Measurements from ENCODE around the gene NTRK2. TPM values are rescaled to one million over a fixed set of nuclear protein-coding genes. Genes with fewer than 3 reads are reported as not detected.

Gene NTRK2
- total RNA-seq, 2 experiments from 2014 or later: 0.02 TPM; not detected in 1

- H3K4me1 Mint-ChIP-seq: no peaks in the 10 kb centered on the region
- H3K9me3 Mint-ChIP-seq: no peaks in the 10 kb centered on the region
- no peaks in the 10 kb centered on the region for H3K36me3 Mint-ChIP-seq
- DNase-seq: no peak
- H3K27ac Mint-ChIP-seq: no peak overlapping the region
- no peak overlapping the region for H3K4me3 Mint-ChIP-seq
- H3K27me3 Mint-ChIP-seq: no peaks in the 10 kb centered on the region
Measured at GRCh38 chr9:84738353-84738752, 68.8 kb downstream of the NTRK2 start.

DNA sequence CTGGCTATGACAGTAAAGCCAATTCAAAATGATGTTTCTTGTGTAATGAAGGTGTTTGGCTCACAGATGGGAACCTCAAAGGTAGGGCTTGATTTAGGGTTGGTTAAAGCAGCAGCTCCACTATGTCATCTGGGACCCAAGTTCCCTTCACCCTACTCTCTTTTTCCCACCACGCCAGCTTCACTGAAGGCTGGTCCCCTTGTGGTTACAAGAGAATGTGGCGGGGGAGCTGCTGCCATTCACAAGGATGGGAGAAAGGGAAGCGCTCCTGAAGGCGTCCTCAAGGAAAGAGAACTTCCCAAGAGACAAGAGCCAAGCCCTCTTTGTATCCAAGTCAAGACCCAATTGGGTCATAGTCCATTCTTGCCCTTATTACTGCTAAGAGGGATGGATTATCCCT, 72.7 kb downstream of the NTRK2 start:
- Mint-ChIP-seq H3K27me3 (no peaks in the 10 kb centered on the region), H3K9me3 (no peaks in the 10 kb centered on the region), H3K4me1 (no peaks in the 10 kb centered on the region), H3K36me3 (no peaks in the 10 kb centered on the region), H3K4me3 (no peak overlapping the region), H3K27ac (no peak overlapping the region)
- no peak for DNase-seq

DNA sequence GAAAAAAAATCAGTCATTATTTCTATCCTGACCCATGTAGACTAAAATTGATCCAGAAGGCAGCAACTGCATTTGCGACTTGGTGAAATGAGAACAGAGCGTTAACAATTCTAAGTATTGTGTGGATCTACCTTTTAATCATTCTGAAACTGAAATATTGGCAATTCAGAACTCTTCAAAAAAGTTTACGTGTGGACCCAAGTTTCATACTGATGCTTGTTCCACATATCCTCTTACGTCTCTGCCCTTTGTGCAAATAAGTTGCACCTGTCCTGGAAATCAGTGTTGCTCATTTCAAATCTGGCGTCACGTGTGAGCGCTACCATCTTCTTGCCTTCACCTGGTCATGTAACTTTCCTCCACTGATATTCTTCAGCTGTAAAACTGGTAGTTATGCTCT, 74.7 kb downstream of the NTRK2 start:
- Mint-ChIP-seq H3K27me3 (peaks cover 5% of the 10 kb centered on the region), H3K9me3 (no peaks in the 10 kb centered on the region), H3K4me1 (no peaks in the 10 kb centered on the region), H3K36me3 (no peaks in the 10 kb centered on the region), H3K4me3 (no peak overlapping the region), H3K27ac (no peak overlapping the region)
- no peak for DNase-seq

- Mint-ChIP-seq H3K4me3 (no peak overlapping the region), H3K9me3 (no peaks in the 10 kb centered on the region), H3K36me3 (no peaks in the 10 kb centered on the region), H3K27me3 (peaks cover 5% of the 10 kb centered on the region), H3K27ac (no peak overlapping the region), H3K4me1 (no peaks in the 10 kb centered on the region)
- DNase-seq: no peak
Measured at GRCh38 chr9:84744726-84745125, 75.2 kb downstream of the NTRK2 start.

- Mint-ChIP-seq H3K4me3 (no peak overlapping the region), H3K27ac (no peak overlapping the region), H3K9me3 (no peaks in the 10 kb centered on the region), H3K4me1 (no peaks in the 10 kb centered on the region), H3K36me3 (no peaks in the 10 kb centered on the region), H3K27me3 (peaks cover 9% of the 10 kb centered on the region)
- no peak for DNase-seq
Measured at GRCh38 chr9:84748112-84748511, 78.6 kb downstream of the NTRK2 start.

GRCh38 chr9:84750152-84750865, 80.8 kb downstream of the NTRK2 start:
- Mint-ChIP-seq H3K27ac (no peak overlapping the region), H3K9me3 (no peaks in the 10 kb centered on the region), H3K27me3 (peaks cover 14% of the 10 kb centered on the region), H3K36me3 (no peaks in the 10 kb centered on the region), H3K4me1 (no peaks in the 10 kb centered on the region), H3K4me3 (no peak overlapping the region)
- DNase-seq: no peak

DNA sequence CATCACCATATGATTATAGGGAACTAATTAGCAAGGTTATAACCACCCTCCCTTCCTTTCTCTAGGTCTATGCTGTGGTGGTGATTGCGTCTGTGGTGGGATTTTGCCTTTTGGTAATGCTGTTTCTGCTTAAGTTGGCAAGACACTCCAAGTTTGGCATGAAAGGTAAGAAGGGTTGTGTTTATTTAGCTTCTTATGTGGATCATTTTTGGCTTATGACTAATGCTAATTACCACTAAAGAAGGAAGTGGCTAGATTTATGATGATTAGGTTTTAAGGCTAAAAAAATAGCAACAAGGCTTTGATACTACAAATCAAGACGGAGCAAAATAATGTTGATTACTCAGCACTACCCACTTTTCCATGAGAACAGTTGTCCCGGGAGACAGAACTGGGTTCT, 82.4 kb downstream of the NTRK2 start:
- no peaks in the 10 kb centered on the region for H3K4me1 Mint-ChIP-seq
- H3K36me3 Mint-ChIP-seq: no peaks in the 10 kb centered on the region
- H3K9me3 Mint-ChIP-seq: no peaks in the 10 kb centered on the region
- no peak overlapping the region for H3K4me3 Mint-ChIP-seq
- no peak for DNase-seq
- H3K27ac Mint-ChIP-seq: no peak overlapping the region
- H3K27me3 Mint-ChIP-seq: peaks cover 18% of the 10 kb centered on the region

GRCh38 chr9:84754461-84754860, 84.9 kb downstream of the NTRK2 start:
- DNase-seq: no peak
- Mint-ChIP-seq H3K9me3 (no peaks in the 10 kb centered on the region), H3K4me3 (no peak overlapping the region), H3K4me1 (peaks cover 4% of the 10 kb centered on the region), H3K36me3 (no peaks in the 10 kb centered on the region), H3K27me3 (peaks cover 18% of the 10 kb centered on the region), H3K27ac (no peak overlapping the region)

DNA sequence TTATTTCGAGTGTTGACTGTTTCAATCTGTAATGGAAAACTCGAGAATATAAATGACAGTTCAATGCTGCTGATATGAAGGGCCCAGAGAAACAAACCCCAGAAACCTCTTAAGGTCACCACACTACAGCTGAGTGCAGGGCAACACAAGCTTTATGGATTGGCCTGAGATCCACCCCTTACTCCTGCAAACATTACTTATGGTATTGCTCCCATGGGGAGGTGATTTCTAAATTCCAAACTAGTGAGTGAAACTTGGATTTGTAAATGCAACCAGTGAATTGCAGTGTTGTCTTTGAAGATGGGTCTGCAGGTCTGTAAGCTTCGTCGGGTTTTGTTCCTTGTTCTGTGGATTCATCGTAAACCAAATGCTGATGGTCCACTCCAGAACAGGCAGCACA, 85.4 kb downstream of the NTRK2 start:
- no peak for DNase-seq
- Mint-ChIP-seq H3K36me3 (no peaks in the 10 kb centered on the region), H3K4me1 (peaks cover 8% of the 10 kb centered on the region), H3K9me3 (peaks cover 2% of the 10 kb centered on the region), H3K27me3 (peaks cover 18% of the 10 kb centered on the region), H3K4me3 (no peak overlapping the region), H3K27ac (no peak overlapping the region)

- H3K4me3 Mint-ChIP-seq: no peak overlapping the region
- peaks cover 8% of the 10 kb centered on the region for H3K4me1 Mint-ChIP-seq
- H3K27ac Mint-ChIP-seq: no peak overlapping the region
- H3K9me3 Mint-ChIP-seq: peaks cover 2% of the 10 kb centered on the region
- H3K27me3 Mint-ChIP-seq: peaks cover 18% of the 10 kb centered on the region
- H3K36me3 Mint-ChIP-seq: no peaks in the 10 kb centered on the region
- no peak for DNase-seq
Measured at GRCh38 chr9:84755380-84755779, 85.9 kb downstream of the NTRK2 start.

GRCh38 chr9:84756171-84756570, 86.6 kb downstream of the NTRK2 start:
- no peaks in the 10 kb centered on the region for H3K36me3 Mint-ChIP-seq
- peaks cover 2% of the 10 kb centered on the region for H3K9me3 Mint-ChIP-seq
- H3K4me1 Mint-ChIP-seq: peaks cover 8% of the 10 kb centered on the region
- no peak overlapping the region for H3K27ac Mint-ChIP-seq
- peaks cover 26% of the 10 kb centered on the region for H3K27me3 Mint-ChIP-seq
- DNase-seq: no peak
- no peak overlapping the region for H3K4me3 Mint-ChIP-seq

DNA sequence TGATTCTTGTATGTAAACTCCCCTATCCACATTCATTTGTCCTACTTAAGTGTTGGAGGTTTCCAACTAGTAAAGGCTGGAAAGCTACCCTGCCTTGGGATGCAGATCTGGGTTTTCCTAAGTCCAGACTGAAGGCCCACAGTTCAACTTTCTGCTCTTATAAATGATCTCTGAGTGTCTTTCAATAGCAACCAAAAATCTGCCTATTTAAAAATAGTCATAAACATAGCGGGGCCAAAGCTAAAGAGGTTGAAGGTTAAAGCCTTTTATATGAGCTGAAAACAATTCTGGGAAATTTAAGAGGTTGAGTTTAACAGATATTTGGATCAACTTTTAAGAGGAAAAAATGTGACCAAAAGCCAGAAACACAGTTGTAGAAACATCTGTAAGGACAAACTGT, 87.2 kb downstream of the NTRK2 start:
- Mint-ChIP-seq H3K9me3 (peaks cover 2% of the 10 kb centered on the region), H3K27ac (no peak overlapping the region), H3K27me3 (peaks cover 26% of the 10 kb centered on the region), H3K4me1 (peaks cover 8% of the 10 kb centered on the region), H3K36me3 (no peaks in the 10 kb centered on the region), H3K4me3 (no peak overlapping the region)
- no peak for DNase-seq

DNA sequence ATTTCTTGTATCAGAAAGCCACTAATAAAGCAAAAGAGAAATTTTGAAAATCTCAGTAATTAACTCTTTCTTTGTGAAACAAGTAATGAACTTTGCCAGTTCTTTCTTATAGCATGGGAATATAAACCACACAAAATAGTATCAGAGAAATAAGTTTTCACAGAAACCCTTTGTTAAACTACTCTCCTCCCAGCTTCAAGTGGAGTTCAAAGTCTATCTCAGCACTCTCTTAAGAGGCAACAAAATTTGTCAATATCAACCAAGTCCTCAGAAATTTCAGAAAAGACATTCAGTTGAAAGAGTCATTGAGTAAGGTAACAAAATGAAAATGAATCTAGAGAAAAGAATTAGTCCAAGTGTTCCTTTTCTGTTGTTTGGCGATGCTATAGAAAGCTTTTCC, 89.3 kb downstream of the NTRK2 start:
- no peak overlapping the region for H3K4me3 Mint-ChIP-seq
- peaks cover 22% of the 10 kb centered on the region for H3K27me3 Mint-ChIP-seq
- peaks cover 8% of the 10 kb centered on the region for H3K4me1 Mint-ChIP-seq
- no peaks in the 10 kb centered on the region for H3K36me3 Mint-ChIP-seq
- no peak for DNase-seq
- H3K27ac Mint-ChIP-seq: peak overlapping the region; percentile 69
- peaks cover 2% of the 10 kb centered on the region for H3K9me3 Mint-ChIP-seq

GRCh38 chr9:84759300-84759750, 89.8 kb downstream of the NTRK2 start:
- peaks cover 20% of the 10 kb centered on the region for H3K27me3 Mint-ChIP-seq
- no peak overlapping the region for H3K4me3 Mint-ChIP-seq
- H3K4me1 Mint-ChIP-seq: peaks cover 8% of the 10 kb centered on the region
- peaks cover 2% of the 10 kb centered on the region for H3K9me3 Mint-ChIP-seq
- DNase-seq: peak; percentile 3
- peak overlapping the region; percentile 69 for H3K27ac Mint-ChIP-seq
- no peaks in the 10 kb centered on the region for H3K36me3 Mint-ChIP-seq

GRCh38 chr9:84759804-84760203, 90.3 kb downstream of the NTRK2 start:
- Mint-ChIP-seq H3K27me3 (peaks cover 20% of the 10 kb centered on the region), H3K4me3 (no peak overlapping the region), H3K36me3 (no peaks in the 10 kb centered on the region), H3K9me3 (peaks cover 2% of the 10 kb centered on the region), H3K27ac (no peak overlapping the region), H3K4me1 (peaks cover 8% of the 10 kb centered on the region)
- no peak for DNase-seq

DNA sequence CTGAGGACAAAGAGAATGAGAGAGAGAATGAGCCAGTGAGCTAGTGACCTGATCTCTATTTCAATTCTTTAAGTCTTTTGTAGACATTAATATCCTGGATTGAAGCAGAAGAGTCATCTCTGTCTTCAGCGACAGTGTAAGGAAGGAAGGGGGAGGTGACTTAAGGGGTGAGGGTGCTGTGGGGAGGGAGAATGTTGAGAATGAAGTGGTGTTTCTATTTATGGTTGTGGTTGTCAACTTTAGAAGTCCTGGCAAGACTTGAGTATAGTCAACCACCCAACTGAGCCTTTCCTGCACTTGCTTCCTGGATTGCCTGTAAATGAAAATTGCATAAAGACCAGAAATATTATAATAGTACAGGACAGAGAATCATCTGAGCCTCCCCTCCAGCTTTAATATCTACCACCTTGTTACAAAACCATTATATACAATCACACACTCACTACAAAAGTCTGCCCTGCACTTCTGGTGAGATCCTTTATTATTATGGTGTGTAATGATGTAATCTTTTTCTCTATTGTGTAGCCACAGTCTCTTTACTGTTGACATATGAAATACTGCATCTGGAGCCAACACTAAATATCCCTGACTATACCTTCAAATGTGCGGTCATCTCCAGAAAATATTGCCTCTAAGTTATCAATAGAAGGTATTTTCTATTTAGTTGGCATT, 91.7 kb downstream of the NTRK2 start:
- Mint-ChIP-seq H3K27ac (no peak overlapping the region), H3K4me1 (peaks cover 8% of the 10 kb centered on the region), H3K4me3 (no peak overlapping the region)

More for the DNA sequence above, 91.7 kb downstream of the NTRK2 start:
- Mint-ChIP-seq H3K36me3 (no peaks in the 10 kb centered on the region), H3K27me3 (peaks cover 17% of the 10 kb centered on the region), H3K9me3 (peaks cover 2% of the 10 kb centered on the region)
- no peak for DNase-seq
